Adipose tissue (tissue), 3 donors: ENCODE data around the gene UBE2L6. TPM values are rescaled to one million over a fixed set of nuclear protein-coding genes. Genes with fewer than 3 reads are reported as not detected.

Experiments
- H3K27ac ChIP-seq: one replicate; pipeline ENCODE4 v1.5.1; 2013; ENCODE audit warnings: low read depth, low read length
- WGBS, 3 donors: extraction: QIAGEN DNeasy Blood & Tissue Kit; methylation state at CpG; one replicate each; pipeline ENCODE4 v1.1.7; 2013; 5-methylcytosine and 5-hydroxymethylcytosine counted together
- polyA plus RNA-seq, 3 donors: library from polyadenylated mRNA; stranded (reverse); fragments of 200-250 nt; gene quantifications; one replicate each; pipeline ENCODE4 v1.2.3, GENCODE V29; 2013
- donor health status: healthy with polysubstance abuse.
- donor health status: Bipolar disorder and iron deficiency.
- donor health status: healthy.

The UBE2L6 gene
- polyA plus RNA-seq, 3 donors = 20.1 to 111 (median 38.6) TPM

GRCh38 chr11:57574061-57574460, 6.6 kb upstream of the UBE2L6 start:
- WGBS, 3 donors = 49 to 78% (median 72%) methylated on average over 4 of the region's 4 CpGs
- H3K27ac ChIP-seq = no peak overlapping the region

- H3K27ac ChIP-seq = no peak overlapping the region
- WGBS, 3 donors = 32 to 75% (median 33%) methylated on average over 1 to 2 of the region's 2 CpGs
These were observed 4.1 kb upstream of the UBE2L6 start for GRCh38 chr11:57571606-57572005.

GRCh38 chr11:57568330-57568766, 876 bp upstream of the UBE2L6 start:
- H3K27ac ChIP-seq = peak overlapping the region; percentile 75

GRCh38 chr11:57566905-57567514, 462 bp downstream of the UBE2L6 start:
- 2 to 26% (median 2%) methylated on average over 13 to 15 of the region's 15 CpGs for WGBS, 3 donors
- peak overlapping the region; percentile 52 for H3K27ac ChIP-seq

More at GRCh38 chr11:57568330-57568766, 876 bp upstream of the UBE2L6 start:
- WGBS, 3 donors = 23 to 40% (median 28%) methylated on average over 6 of the region's 6 CpGs

- no peak overlapping the region for H3K27ac ChIP-seq
- 9 to 49% (median 11%) methylated on average over 4 of the region's 4 CpGs for WGBS, 3 donors
These were observed 1.2 kb downstream of the UBE2L6 start for GRCh38 chr11:57566005-57566904.

GRCh38 chr11:57562596-57562995, 4.9 kb downstream of the UBE2L6 start:
- no peak overlapping the region for H3K27ac ChIP-seq
- 76 to 82% (median 80%) methylated on average over 4 of the region's 4 CpGs for WGBS, 3 donors

GRCh38 chr11:57560146-57560545, 7.3 kb downstream of the UBE2L6 start:
- H3K27ac ChIP-seq = no peak overlapping the region
- 87 to 88% (median 87%) methylated on average over 4 of the region's 4 CpGs for WGBS, 3 donors

- 81 to 89% (median 85%) methylated on average over 8 of the region's 8 CpGs for WGBS, 3 donors
- no peak overlapping the region for H3K27ac ChIP-seq
These were observed 11.4 kb downstream of the UBE2L6 start for GRCh38 chr11:57556041-57556440.

- no peak overlapping the region for H3K27ac ChIP-seq
- 82 to 95% (median 90%) methylated on average over 2 of the region's 2 CpGs for WGBS, 3 donors
These were observed 12.1 kb downstream of the UBE2L6 start for GRCh38 chr11:57555393-57555792.

- WGBS, 3 donors = 51 to 83% (median 83%) methylated on average over 5 of the region's 5 CpGs
- H3K27ac ChIP-seq = no peak overlapping the region
These were observed 15.0 kb downstream of the UBE2L6 start for GRCh38 chr11:57552479-57552878.

- WGBS, 3 donors = 30 to 89% (median 87%) methylated on average over 4 of the region's 4 CpGs
These were observed 15.5 kb downstream of the UBE2L6 start for GRCh38 chr11:57551941-57552340.

GRCh38 chr11:57549983-57550382, 17.5 kb downstream of the UBE2L6 start:
- 81 to 90% (median 83%) methylated on average over 8 of the region's 8 CpGs for WGBS, 3 donors
- no peak overlapping the region for H3K27ac ChIP-seq

More at GRCh38 chr11:57551941-57552340, 15.5 kb downstream of the UBE2L6 start:
- H3K27ac ChIP-seq = no peak overlapping the region

GRCh38 chr11:57547854-57548377, 19.6 kb downstream of the UBE2L6 start:
- no peak overlapping the region for H3K27ac ChIP-seq
- 18 to 41% (median 26%) methylated on average over 6 of the region's 6 CpGs for WGBS, 3 donors

- no peak overlapping the region for H3K27ac ChIP-seq
- 60 to 72% (median 68%) methylated on average over 5 of the region's 5 CpGs for WGBS, 3 donors
These were observed 20.5 kb downstream of the UBE2L6 start for GRCh38 chr11:57546869-57547475.

GRCh38 chr11:57546451-57546850, 21.0 kb downstream of the UBE2L6 start:
- WGBS, 3 donors = 96 to 98% (median 96%) methylated on average over 7 of the region's 7 CpGs
- no peak overlapping the region for H3K27ac ChIP-seq

GRCh38 chr11:57545883-57546282, 21.6 kb downstream of the UBE2L6 start:
- 87 to 93% (median 91%) methylated on average over 9 to 13 of the region's 13 CpGs for WGBS, 3 donors
- no peak overlapping the region for H3K27ac ChIP-seq

- no peak overlapping the region for H3K27ac ChIP-seq
- 82 to 94% (median 92%) methylated on average over 6 of the region's 6 CpGs for WGBS, 3 donors
These were observed 22.9 kb downstream of the UBE2L6 start for GRCh38 chr11:57544566-57544965.

GRCh38 chr11:57543593-57543992, 23.9 kb downstream of the UBE2L6 start:
- no peak overlapping the region for H3K27ac ChIP-seq
- 40 to 72% (median 49%) methylated on average over 6 of the region's 6 CpGs for WGBS, 3 donors

GRCh38 chr11:57542582-57542981, 24.9 kb downstream of the UBE2L6 start:
- WGBS, 3 donors = 57 to 73% (median 62%) methylated on average over 4 of the region's 4 CpGs
- H3K27ac ChIP-seq = no peak overlapping the region
